Measurements from ENCODE around the gene B3GNT8.

DNA sequence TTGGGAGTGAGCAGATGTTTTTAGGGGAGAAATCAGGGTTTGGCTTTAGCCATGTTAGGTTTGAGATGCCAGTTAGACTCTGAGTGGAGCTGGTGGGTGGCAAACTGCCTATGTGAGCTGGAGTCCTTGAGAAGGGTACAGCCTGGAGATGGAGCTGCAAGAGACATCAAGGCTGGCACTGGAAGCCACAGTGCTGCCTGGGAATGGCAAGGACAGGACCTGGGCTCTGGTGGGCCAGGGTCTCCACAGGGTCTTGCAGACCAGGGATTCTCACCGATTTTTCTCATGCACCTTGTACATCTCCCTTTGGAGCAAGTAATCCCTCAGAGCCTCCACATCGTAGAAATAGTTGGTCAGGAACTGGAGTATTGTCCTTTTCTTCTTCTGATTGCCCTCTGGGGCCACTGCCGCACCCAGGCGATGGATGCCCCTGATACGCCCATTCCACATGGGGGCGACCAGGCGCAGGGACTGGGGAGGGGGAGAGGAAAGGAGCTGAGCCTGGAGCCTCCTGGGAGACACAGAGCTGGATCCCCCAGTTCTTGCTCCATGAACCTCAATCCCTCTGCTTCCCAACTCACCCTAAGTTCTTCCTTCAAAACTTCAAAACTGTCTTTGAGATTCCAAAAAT is 10.9 kb upstream of the B3GNT8 start:
- TF ChIP-seq, protein P1, sequence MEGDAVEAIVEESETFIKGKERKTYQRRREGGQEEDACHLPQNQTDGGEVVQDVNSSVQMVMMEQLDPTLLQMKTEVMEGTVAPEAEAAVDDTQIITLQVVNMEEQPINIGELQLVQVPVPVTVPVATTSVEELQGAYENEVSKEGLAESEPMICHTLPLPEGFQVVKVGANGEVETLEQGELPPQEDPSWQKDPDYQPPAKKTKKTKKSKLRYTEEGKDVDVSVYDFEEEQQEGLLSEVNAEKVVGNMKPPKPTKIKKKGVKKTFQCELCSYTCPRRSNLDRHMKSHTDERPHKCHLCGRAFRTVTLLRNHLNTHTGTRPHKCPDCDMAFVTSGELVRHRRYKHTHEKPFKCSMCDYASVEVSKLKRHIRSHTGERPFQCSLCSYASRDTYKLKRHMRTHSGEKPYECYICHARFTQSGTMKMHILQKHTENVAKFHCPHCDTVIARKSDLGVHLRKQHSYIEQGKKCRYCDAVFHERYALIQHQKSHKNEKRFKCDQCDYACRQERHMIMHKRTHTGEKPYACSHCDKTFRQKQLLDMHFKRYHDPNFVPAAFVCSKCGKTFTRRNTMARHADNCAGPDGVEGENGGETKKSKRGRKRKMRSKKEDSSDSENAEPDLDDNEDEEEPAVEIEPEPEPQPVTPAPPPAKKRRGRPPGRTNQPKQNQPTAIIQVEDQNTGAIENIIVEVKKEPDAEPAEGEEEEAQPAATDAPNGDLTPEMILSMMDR (IDR thresholded peaks at IDR 0.05; ENCODE audit: poor library complexity, severe bottlenecking), result no peak
- TF ChIP-seq EZH2 (IDR thresholded peaks at IDR 0.05; ENCODE audit: borderline replicate concordance, insufficient read depth, low read length, poor library complexity, severe bottlenecking), result no peak
- TF ChIP-seq SMC3 (conservative IDR thresholded peaks at IDR 0.05; ENCODE audit: poor library complexity), result no peak
- TF ChIP-seq POLR2AphosphoS5 (IDR thresholded peaks at IDR 0.05), result no peak
- no peak for TF ChIP-seq RAD21 (conservative IDR thresholded peaks at IDR 0.05)
- TF ChIP-seq TAF1 (IDR thresholded peaks at IDR 0.05; ENCODE audit: low read depth), result no peak
- no peak for TF ChIP-seq EP300 (conservative IDR thresholded peaks at IDR 0.05; ENCODE audit: poor library complexity, severe bottlenecking)

Measured in neural cell (in vitro differentiated cells).